GM13976 (cell line): Measurements from ENCODE around the gene CCN2.

Experiments used
- DNase-seq: peaks from one replicate; pipeline ENCODE4 v3.0.0; 2012; ENCODE audit warnings: low spot score
- CTCF ChIP-seq: IDR thresholded peaks from 2 replicates; pipeline ENCODE4 v1.5.1; 2012; ENCODE audit warnings: borderline replicate concordance, mild to moderate bottlenecking; ENCODE audit not compliant: insufficient read depth; ENCODE audit errors: extremely low read depth, missing control alignments, control extremely low read depth
- in situ Hi-C: fragments of 300-500 bp; cut with MboI; formaldehyde crosslinking; loops from one replicate; pipeline ENCODE4 v1.12.0; 2022; ENCODE audit warnings: low sequenced_read_pairs, mixed read lengths, inconsistent platforms; ENCODE audit not compliant: unreplicated experiment

The CCN2 gene

GRCh38 chr6:131958095-131958494 lies 6.9 kb upstream of the CCN2 start:
- TF ChIP-seq CTCF = no peak
- in situ Hi-C loops = no loop called here
- DNase-seq = no peak

- TF ChIP-seq CTCF = no peak
- in situ Hi-C loops = no loop called here
- DNase-seq = no peak
These were observed 4.7 kb upstream of the CCN2 start for GRCh38 chr6:131955876-131956275.

- no peak for TF ChIP-seq CTCF
- in situ Hi-C loops = no loop called here
- DNase-seq = no peak
These were observed 4.0 kb upstream of the CCN2 start for GRCh38 chr6:131955192-131955591.

GRCh38 chr6:131954775-131955107 lies 3.6 kb upstream of the CCN2 start:
- DNase-seq = no peak
- no peak for TF ChIP-seq CTCF
- in situ Hi-C loops = no loop called here

GRCh38 chr6:131954059-131954774 lies 3.0 kb upstream of the CCN2 start:
- in situ Hi-C loops = no loop called here
- no peak for DNase-seq
- no peak for TF ChIP-seq CTCF

GRCh38 chr6:131952886-131953509 lies 1.8 kb upstream of the CCN2 start:
- no peak for DNase-seq
- TF ChIP-seq CTCF = no peak
- in situ Hi-C loops = no loop called here

GRCh38 chr6:131951576-131952230 lies 531 bp upstream of the CCN2 start:
- no peak for DNase-seq
- in situ Hi-C loops = no loop called here
- TF ChIP-seq CTCF = no peak
